Bronchial epithelial cell (primary cell): ENCODE results near the gene CDC5L. TPM values are rescaled to one million over a fixed set of nuclear protein-coding genes. Genes with fewer than 3 reads are reported as not detected.

Source experiments
- DNase-seq: peaks from one replicate; pipeline ENCODE4 v3.0.0-alpha.2; 2010; ENCODE audit warnings: low read depth
- FAIRE-seq: peaks from 2 replicates; lab custom pipeline; 2011; peaks lifted over from hg19 to GRCh38; lab: Jason Lieb, UNC
- H3K27me3 ChIP-seq: 2 replicates; pipeline ENCODE4 v1.5.1; 2011; ENCODE audit warnings: low read length; ENCODE audit not compliant: control insufficient read depth, insufficient read depth
- H3K36me3 ChIP-seq: 2 replicates; pipeline ENCODE4 v1.5.1; 2011; ENCODE audit warnings: low read length; ENCODE audit not compliant: control insufficient read depth, insufficient read depth
- H3K4me3 ChIP-seq: 2 replicates; pipeline ENCODE4 v1.5.1; 2011; ENCODE audit warnings: mild to moderate bottlenecking, low read depth, low read length, control low read depth
- total RNA-seq: library from RNA; depleted of rRNA; stranded (reverse); fragments of >200 nt; gene quantifications from 2 replicates; pipeline ENCODE4 v1.2.1, GENCODE V29; 2014
- TF ChIP-seq, protein P1 (sequence below): IDR thresholded peaks from 2 replicates; pipeline ENCODE4 v1.5.1; 2011; ENCODE audit warnings: mild to moderate bottlenecking, moderate library complexity, low read length, control low read depth, inconsistent platforms; ENCODE audit not compliant: insufficient read depth, severe bottlenecking

Gene CDC5L
- total RNA-seq, 1 donor from 2014 or later, result 16.8 TPM

- Histone ChIP-seq H3K36me3 (no peaks in the 10 kb centered on the region), H3K4me3 (no peak overlapping the region), H3K27me3 (no peaks in the 10 kb centered on the region)
- DNase-seq (no peak), FAIRE-seq (no peak)
- TF ChIP-seq, protein P1, sequence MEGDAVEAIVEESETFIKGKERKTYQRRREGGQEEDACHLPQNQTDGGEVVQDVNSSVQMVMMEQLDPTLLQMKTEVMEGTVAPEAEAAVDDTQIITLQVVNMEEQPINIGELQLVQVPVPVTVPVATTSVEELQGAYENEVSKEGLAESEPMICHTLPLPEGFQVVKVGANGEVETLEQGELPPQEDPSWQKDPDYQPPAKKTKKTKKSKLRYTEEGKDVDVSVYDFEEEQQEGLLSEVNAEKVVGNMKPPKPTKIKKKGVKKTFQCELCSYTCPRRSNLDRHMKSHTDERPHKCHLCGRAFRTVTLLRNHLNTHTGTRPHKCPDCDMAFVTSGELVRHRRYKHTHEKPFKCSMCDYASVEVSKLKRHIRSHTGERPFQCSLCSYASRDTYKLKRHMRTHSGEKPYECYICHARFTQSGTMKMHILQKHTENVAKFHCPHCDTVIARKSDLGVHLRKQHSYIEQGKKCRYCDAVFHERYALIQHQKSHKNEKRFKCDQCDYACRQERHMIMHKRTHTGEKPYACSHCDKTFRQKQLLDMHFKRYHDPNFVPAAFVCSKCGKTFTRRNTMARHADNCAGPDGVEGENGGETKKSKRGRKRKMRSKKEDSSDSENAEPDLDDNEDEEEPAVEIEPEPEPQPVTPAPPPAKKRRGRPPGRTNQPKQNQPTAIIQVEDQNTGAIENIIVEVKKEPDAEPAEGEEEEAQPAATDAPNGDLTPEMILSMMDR, result no peak
Measured at GRCh38 chr6:44477293-44477894, 89.9 kb downstream of the CDC5L start.

- Histone ChIP-seq H3K27me3 (no peaks in the 10 kb centered on the region), H3K36me3 (no peaks in the 10 kb centered on the region), H3K4me3 (no peak overlapping the region)
- no peak for FAIRE-seq
- peak; percentile 35 for DNase-seq
- TF ChIP-seq, protein P1, result no peak
Measured at GRCh38 chr6:44478158-44478557, 90.7 kb downstream of the CDC5L start.

- TF ChIP-seq, protein P1, result no peak
- no peak for DNase-seq
- no peak for FAIRE-seq
- no peaks in the 10 kb centered on the region for H3K27me3 ChIP-seq
- no peaks in the 10 kb centered on the region for H3K36me3 ChIP-seq
- H3K4me3 ChIP-seq, result no peak overlapping the region
Measured at GRCh38 chr6:44478591-44479254, 91.2 kb downstream of the CDC5L start.

GRCh38 chr6:44480097-44480541 is 92.6 kb downstream of the CDC5L start:
- no peaks in the 10 kb centered on the region for H3K36me3 ChIP-seq
- TF ChIP-seq, protein P1, result no peak
- no peak for FAIRE-seq
- H3K4me3 ChIP-seq, result no peak overlapping the region
- H3K27me3 ChIP-seq, result no peaks in the 10 kb centered on the region
- DNase-seq, result no peak

DNA sequence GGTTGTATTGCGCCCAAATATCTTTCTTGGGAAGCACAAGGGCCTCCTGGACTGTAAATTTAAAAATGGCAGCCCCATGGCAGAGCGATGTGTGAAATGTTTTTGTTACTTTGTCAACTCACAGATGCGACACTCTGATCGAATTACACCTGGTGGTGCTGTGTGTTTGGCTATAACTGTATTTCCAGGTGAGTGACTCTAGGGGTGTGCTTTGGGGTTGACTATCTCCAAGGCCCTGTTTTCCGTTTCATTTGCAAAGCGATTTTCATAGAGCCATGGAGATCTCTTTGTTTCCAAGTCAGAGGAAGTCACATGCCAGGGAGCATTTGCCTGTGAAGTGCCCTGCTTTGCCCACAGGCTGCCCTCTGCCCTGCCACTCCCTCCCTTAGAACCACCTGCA is 93.5 kb downstream of the CDC5L start:
- FAIRE-seq (no peak), DNase-seq (no peak)
- Histone ChIP-seq H3K36me3 (no peaks in the 10 kb centered on the region), H3K4me3 (no peak overlapping the region), H3K27me3 (no peaks in the 10 kb centered on the region)
- TF ChIP-seq, protein P1, result no peak

DNA sequence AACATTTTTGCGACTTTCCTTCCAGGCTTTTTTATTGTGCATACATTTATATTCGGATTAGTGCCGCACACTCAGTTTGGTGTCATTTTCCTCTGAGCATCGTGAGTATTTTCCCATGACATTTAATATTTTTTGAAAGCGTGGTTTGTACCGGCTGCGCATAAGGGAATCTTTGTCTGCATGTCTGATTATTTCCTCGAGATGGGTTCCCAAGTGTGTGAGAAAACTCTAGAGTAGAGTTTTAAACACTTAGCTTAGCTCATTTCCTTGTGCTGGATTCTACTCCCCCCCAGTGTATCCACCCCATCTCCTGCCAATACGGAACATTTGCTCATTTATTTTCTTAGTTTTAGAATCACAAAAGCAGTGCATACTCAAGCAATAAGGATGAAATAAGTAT is 94.3 kb downstream of the CDC5L start:
- TF ChIP-seq, protein P1, result no peak
- Histone ChIP-seq H3K36me3 (no peaks in the 10 kb centered on the region), H3K4me3 (no peak overlapping the region), H3K27me3 (no peaks in the 10 kb centered on the region)
- DNase-seq (no peak), FAIRE-seq (no peak)
